ENCODE measurements around the gene OS9. TPM values are rescaled to one million over a fixed set of nuclear protein-coding genes. Genes with fewer than 3 reads are reported as not detected.

The OS9 gene
- total RNA-seq, 1 experiment from 2014 or later, result 78.9 TPM

GRCh38 chr12:57765698-57766463 is 71.9 kb downstream of the OS9 start:
- no peak for DNase-seq (ENCODE audit: low read depth)

GRCh38 chr12:57766464-57767304 is 72.8 kb downstream of the OS9 start, which contains the start of gene CYP27B1:
Gene CYP27B1, minus strand, starts transcription at chr12:57767078. Its CDS starts 37 bp downstream, at chr12:57767041.
- DNase-seq (ENCODE audit: low read depth), result no peak

GRCh38 chr12:57767305-57767698 is 73.4 kb downstream of the OS9 start:
- DNase-seq (ENCODE audit: low read depth), result no peak

- no peak for DNase-seq (ENCODE audit: low read depth)
Measured at GRCh38 chr12:57767876-57768275, 73.9 kb downstream of the OS9 start.

GRCh38 chr12:57769594-57769993 is 75.7 kb downstream of the OS9 start:
- DNase-seq (ENCODE audit: low read depth), result no peak

- no peak for DNase-seq (ENCODE audit: low read depth)
Measured at GRCh38 chr12:57770734-57771133, 76.8 kb downstream of the OS9 start.

Other genes with a start within 250 kb of the OS9 start
- gene INHBE, start 238.8 kb upstream of the OS9 start, total RNA-seq (2014; rRNA removed; shearing (Covaris generic)), result 1.4 and 2.1 TPM in 2 replicates
- gene GLI1, start 234.3 kb upstream of the OS9 start, total RNA-seq (2014; rRNA removed; shearing (Covaris generic)), result 0.60 and 4.0 TPM in 2 replicates
- 2.2 and 3.3 TPM in 2 replicates for gene ARHGAP9, start 214.3 kb upstream of the OS9 start, total RNA-seq (2014; rRNA removed; shearing (Covaris generic))
- gene MARS1, start 206.1 kb upstream of the OS9 start, total RNA-seq (2014; rRNA removed; shearing (Covaris generic)), result 282 and 304 TPM in 2 replicates
- gene DDIT3, start 173.6 kb upstream of the OS9 start, total RNA-seq (2014; rRNA removed; shearing (Covaris generic)), result 11.8 and 12.7 TPM in 2 replicates
- gene MBD6, start 171.3 kb upstream of the OS9 start, total RNA-seq (2014; rRNA removed; shearing (Covaris generic)), result 4.9 and 9.5 TPM in 2 replicates
- 79.5 and 87.1 TPM in 2 replicates for gene DCTN2, start 146.9 kb upstream of the OS9 start, total RNA-seq (2014; rRNA removed; shearing (Covaris generic))
- gene KIF5A, start 144.1 kb upstream of the OS9 start, total RNA-seq (2014; rRNA removed; shearing (Covaris generic)), result not detected in 2 replicates
- gene PIP4K2C, start 102.9 kb upstream of the OS9 start, total RNA-seq (2014; rRNA removed; shearing (Covaris generic)), result 21.3 and 27.5 TPM in 2 replicates
- gene DTX3, start 89.3 kb upstream of the OS9 start, total RNA-seq (2014; rRNA removed; shearing (Covaris generic)), result 11.3 and 16.7 TPM in 2 replicates
- gene ARHGEF25, start 82.7 kb upstream of the OS9 start, total RNA-seq (2014; rRNA removed; shearing (Covaris generic)), result 5.7 and 6.0 TPM in 2 replicates
- 23.6 and 34.1 TPM in 2 replicates for gene B4GALNT1, start 60.9 kb upstream of the OS9 start, total RNA-seq (2014; rRNA removed; shearing (Covaris generic))
- 11.2 and 11.6 TPM in 2 replicates for gene AGAP2, start 44.6 kb downstream of the OS9 start, total RNA-seq (2014; rRNA removed; shearing (Covaris generic))
- gene TSPAN31, start 50.9 kb downstream of the OS9 start, total RNA-seq (2014; rRNA removed; shearing (Covaris generic)), result 21.6 and 28.9 TPM in 2 replicates
- 442 and 461 TPM in 2 replicates for gene CDK4, start 58.2 kb downstream of the OS9 start, total RNA-seq (2014; rRNA removed; shearing (Covaris generic))
- gene MARCHF9, start 61.0 kb downstream of the OS9 start, total RNA-seq (2014; rRNA removed; shearing (Covaris generic)), result 11.3 and 15.9 TPM in 2 replicates
- gene CYP27B1, start 72.9 kb downstream of the OS9 start, total RNA-seq (2014; rRNA removed; shearing (Covaris generic)), result 0.17 and 0.19 TPM in 2 replicates
- 26.9 and 31.6 TPM in 2 replicates for gene METTL1, start 78.0 kb downstream of the OS9 start, total RNA-seq (2014; rRNA removed; shearing (Covaris generic))
- 3.7 and 7.0 TPM in 2 replicates for gene EEF1AKMT3, start 78.5 kb downstream of the OS9 start, total RNA-seq (2014; rRNA removed; shearing (Covaris generic))
- gene TSFM, start 88.7 kb downstream of the OS9 start, total RNA-seq (2014; rRNA removed; shearing (Covaris generic)), result 55.0 and 57.6 TPM in 2 replicates
- gene AVIL, start 124.6 kb downstream of the OS9 start, total RNA-seq (2014; rRNA removed; shearing (Covaris generic)), result 0.13 TPM in 2 replicates
- 30.3 and 43.3 TPM in 2 replicates for gene CTDSP2, start 152.6 kb downstream of the OS9 start, total RNA-seq (2014; rRNA removed; shearing (Covaris generic))
- gene ATP23, start 247.4 kb downstream of the OS9 start, total RNA-seq (2014; rRNA removed; shearing (Covaris generic)), result 17.8 and 24.6 TPM in 2 replicates